Mammary epithelial cell (primary cell): Measurements from ENCODE around the gene USP48.

Experiments used
- EZH2 ChIP-seq: IDR thresholded peaks from 2 replicates; pipeline ENCODE4 v1.6.1; 2012; ENCODE audit warnings: low read length, inconsistent platforms, borderline replicate concordance
- TF ChIP-seq, protein P1 (sequence below), 2 donors: IDR thresholded peaks in 1 of 2; conservative IDR thresholded peaks in 1 of 2; 2 replicates each; pipeline ENCODE4 v1.5.1; 2011 to 2012; ENCODE audit warnings: inconsistent platforms in 2 of 2, low read length in 2 of 2, mild to moderate bottlenecking in 2 of 2, control low read depth in 1 of 2, low read depth in 1 of 2; ENCODE audit not compliant: insufficient read depth in 1 of 2; ENCODE audit errors: extremely low read depth in 1 of 2

DNA sequence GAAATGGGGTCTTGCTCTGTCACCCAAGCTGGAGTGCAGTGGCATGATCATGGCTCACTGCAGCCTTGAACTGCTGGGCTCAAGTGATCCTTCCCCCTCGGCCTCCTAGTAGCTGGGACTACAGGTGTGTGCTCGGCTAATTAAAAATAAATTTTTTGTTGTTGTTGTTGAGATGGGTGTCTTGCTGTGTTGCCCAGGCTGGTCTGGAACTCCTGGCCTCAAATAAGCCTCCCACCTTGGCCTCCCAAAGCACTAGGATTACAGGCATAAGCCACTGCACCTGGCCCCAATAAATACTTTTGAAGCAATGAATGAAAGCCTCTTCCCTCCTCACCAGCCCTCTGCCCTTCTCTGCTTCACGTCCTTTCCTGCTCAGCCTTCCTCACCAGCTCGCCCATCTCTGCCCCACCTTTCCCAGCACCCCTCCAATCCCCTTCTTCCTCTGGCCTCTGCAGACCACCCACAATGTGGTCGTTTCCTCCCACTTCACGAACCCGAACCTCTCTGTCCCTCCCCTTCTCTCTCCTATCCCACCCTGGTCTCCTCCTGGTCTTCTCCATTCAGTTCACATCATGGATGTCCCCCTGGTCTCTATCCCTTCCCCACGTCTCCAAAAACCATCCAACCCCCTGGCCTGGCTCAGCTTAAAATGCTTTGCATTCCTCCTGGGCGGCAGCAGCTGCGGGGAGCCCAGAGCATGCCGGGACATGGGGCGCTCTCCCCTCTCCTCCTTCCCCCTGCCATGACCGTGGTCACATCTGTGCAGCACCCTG, 152.2 kb downstream of the USP48 start:
- TF ChIP-seq, protein P1, sequence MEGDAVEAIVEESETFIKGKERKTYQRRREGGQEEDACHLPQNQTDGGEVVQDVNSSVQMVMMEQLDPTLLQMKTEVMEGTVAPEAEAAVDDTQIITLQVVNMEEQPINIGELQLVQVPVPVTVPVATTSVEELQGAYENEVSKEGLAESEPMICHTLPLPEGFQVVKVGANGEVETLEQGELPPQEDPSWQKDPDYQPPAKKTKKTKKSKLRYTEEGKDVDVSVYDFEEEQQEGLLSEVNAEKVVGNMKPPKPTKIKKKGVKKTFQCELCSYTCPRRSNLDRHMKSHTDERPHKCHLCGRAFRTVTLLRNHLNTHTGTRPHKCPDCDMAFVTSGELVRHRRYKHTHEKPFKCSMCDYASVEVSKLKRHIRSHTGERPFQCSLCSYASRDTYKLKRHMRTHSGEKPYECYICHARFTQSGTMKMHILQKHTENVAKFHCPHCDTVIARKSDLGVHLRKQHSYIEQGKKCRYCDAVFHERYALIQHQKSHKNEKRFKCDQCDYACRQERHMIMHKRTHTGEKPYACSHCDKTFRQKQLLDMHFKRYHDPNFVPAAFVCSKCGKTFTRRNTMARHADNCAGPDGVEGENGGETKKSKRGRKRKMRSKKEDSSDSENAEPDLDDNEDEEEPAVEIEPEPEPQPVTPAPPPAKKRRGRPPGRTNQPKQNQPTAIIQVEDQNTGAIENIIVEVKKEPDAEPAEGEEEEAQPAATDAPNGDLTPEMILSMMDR (conservative IDR thresholded peaks at IDR 0.05 in 1 of 2, IDR thresholded peaks at IDR 0.05 in 1 of 2; ENCODE audit: extremely low read depth in 1 of 2, insufficient read depth in 1 of 2, low read depth in 1 of 2, low read length in 2 of 2) = no peak
- TF ChIP-seq EZH2 = no peak
